Stimulated activated CD8-positive, alpha-beta memory T cell treated with anti-CD3 and anti-CD28 coated beads, Interleukin-12 subunit alpha, Interleukin-12 subunit beta, amount 100 ng/mL, for 4 hours (primary cell): ENCODE measurements around the gene ATP6V1G2.
"Not testable (repeated sequence)": the region's sequence is repeated elsewhere in the genome, so short reads cannot be mapped to it uniquely, and the experiment has no call there.

Experiments used
- DNase-seq: peaks from one replicate; pipeline ENCODE4 v3.0.0-alpha.2; 2020; ENCODE audit warnings: low read depth

ATP6V1G2 gene

GRCh38 chr6:31529329-31530150, 16.9 kb downstream of the ATP6V1G2 start:
- no peak for DNase-seq

GRCh38 chr6:31528821-31529328, 17.5 kb downstream of the ATP6V1G2 start, which contains the start of gene MCCD1:
Gene MCCD1 (plus strand): TSS chr6:31528962. CDS start chr6:31529015, 53 bp downstream.
- no peak for DNase-seq

- DNase-seq: no peak
Measured at GRCh38 chr6:31528307-31528777, 18.1 kb downstream of the ATP6V1G2 start.

- no peak for DNase-seq
Measured at GRCh38 chr6:31525932-31526591, 20.3 kb downstream of the ATP6V1G2 start.

GRCh38 chr6:31525553-31525931, 20.9 kb downstream of the ATP6V1G2 start:
- no peak for DNase-seq

- DNase-seq: no peak
Measured at GRCh38 chr6:31521835-31522234, 24.6 kb downstream of the ATP6V1G2 start.

GRCh38 chr6:31513456-31514165, 32.8 kb downstream of the ATP6V1G2 start:
- DNase-seq: no peak

GRCh38 chr6:31510007-31510406, 36.4 kb downstream of the ATP6V1G2 start:
- no peak for DNase-seq

GRCh38 chr6:31509036-31509435, 37.4 kb downstream of the ATP6V1G2 start:
- DNase-seq: not testable (repeated sequence)

GRCh38 chr6:31502586-31502985, 43.8 kb downstream of the ATP6V1G2 start:
- no peak for DNase-seq

- not testable (repeated sequence) for DNase-seq
Measured at GRCh38 chr6:31499648-31500047, 46.8 kb downstream of the ATP6V1G2 start.

GRCh38 chr6:31498748-31499147, 47.7 kb downstream of the ATP6V1G2 start:
- DNase-seq: no peak

GRCh38 chr6:31497531-31498476, 48.6 kb downstream of the ATP6V1G2 start, which contains the start of gene MICB:
Gene MICB (plus strand): TSS chr6:31498145. CDS start chr6:31498194, 49 bp downstream.
- DNase-seq: peak; percentile 72

- not testable (repeated sequence) for DNase-seq
Measured at GRCh38 chr6:31496826-31497225, 49.6 kb downstream of the ATP6V1G2 start.

- DNase-seq: no peak
Measured at GRCh38 chr6:31495580-31495979, 50.8 kb downstream of the ATP6V1G2 start.
